IMR-90 (cell line): ENCODE measurements around the gene CRACR2B. TPM values are rescaled to one million over a fixed set of nuclear protein-coding genes. Genes with fewer than 3 reads are reported as not detected.

Experiments used
- ATAC-seq: fragments of 200-7000 bp; cut with Tn5 transposase; 2 replicates; pipeline ENCODE4 v1.9.1; 2020; ENCODE audit warnings: low read depth, mild to moderate bottlenecking, moderate library complexity
- BruUV-seq: library from RNA; stranded (reverse); fragments of 400-500 nt; replicated peaks from 2 replicates; lab custom pipeline; 2021; lab: Mats Ljungman, UMichigan
- CTCF ChIA-PET: fragments of 300-600 bp; formaldehyde crosslinking; extraction: SDS; loops from one replicate; lab custom pipeline; 2021; ENCODE audit warnings: antibody characterized with exemption; lab: Yijun Ruan, JAX
- POLR2A ChIA-PET: fragments of 300-600 bp; sonication (Branson Sonifier 250); formaldehyde crosslinking; loops from one replicate; lab custom pipeline; 2022; ENCODE audit warnings: antibody characterized with exemption; ENCODE audit not compliant: unreplicated experiment; lab: Charles Lee
- DNase-seq: peaks from one replicate; pipeline ENCODE4 v3.0.0; 2013
- H2AFZ ChIP-seq: replicated peaks from 2 replicates; pipeline ENCODE3; 2013; ENCODE audit warnings: low read length, mild to moderate bottlenecking; ENCODE audit not compliant: poor library complexity
- H2AK5ac ChIP-seq: 2 replicates; pipeline ENCODE4 v1.6.1; 2013; ENCODE audit warnings: low read depth, low read length, inconsistent platforms
- H2AK9ac ChIP-seq: replicated peaks from 2 replicates; pipeline ENCODE3; 2013; ENCODE audit warnings: mild to moderate bottlenecking, low read depth, low read length, moderate library complexity; ENCODE audit not compliant: poor library complexity
- H2BK120ac ChIP-seq: 2 replicates; pipeline ENCODE4 v1.6.1; 2013; ENCODE audit warnings: low read depth, low read length, inconsistent platforms
- H2BK15ac ChIP-seq: 3 replicates; pipeline ENCODE4 v1.6.1; 2013; ENCODE audit warnings: low read depth, low read length, inconsistent platforms
- H2BK20ac ChIP-seq: 2 replicates; pipeline ENCODE4 v1.6.1; 2013; ENCODE audit warnings: low read depth, mild to moderate bottlenecking, inconsistent platforms, low read length, moderate library complexity
- H2BK5ac ChIP-seq: 2 replicates; pipeline ENCODE4 v1.6.1; 2013; ENCODE audit warnings: mild to moderate bottlenecking, low read depth, low read length, inconsistent platforms; ENCODE audit not compliant: poor library complexity, severe bottlenecking
- H3K14ac ChIP-seq: replicated peaks from 2 replicates; pipeline ENCODE4 v1.6.1; 2013; ENCODE audit warnings: low read depth, low read length, inconsistent platforms
- H3K18ac ChIP-seq: 2 replicates; pipeline ENCODE4 v1.6.1; 2013; ENCODE audit warnings: low read depth, low read length, control low read depth
- H3K23ac ChIP-seq: 2 replicates; pipeline ENCODE4 v1.6.1; 2013; ENCODE audit warnings: low read depth, low read length, inconsistent platforms
- H3K27ac ChIP-seq: 2 replicates; pipeline ENCODE4 v1.5.1; 2013; ENCODE audit warnings: mild to moderate bottlenecking, control low read depth, low read length; ENCODE audit not compliant: insufficient read depth
- H3K27me3 ChIP-seq: 2 replicates; pipeline ENCODE4 v1.6.1; 2013; ENCODE audit warnings: low read length; ENCODE audit not compliant: control insufficient read depth, insufficient read depth
- H3K36me3 ChIP-seq: 2 replicates; pipeline ENCODE4 v1.6.1; 2013; ENCODE audit warnings: low read length, mixed read lengths; ENCODE audit not compliant: control insufficient read depth, insufficient read depth
- H3K4ac ChIP-seq: 2 replicates; pipeline ENCODE4 v1.6.1; 2013; ENCODE audit warnings: low read depth, low read length, inconsistent platforms
- H3K4me1 ChIP-seq: 2 replicates; pipeline ENCODE4 v1.6.1; 2013; ENCODE audit warnings: low read length, mixed read lengths; ENCODE audit not compliant: control insufficient read depth, insufficient read depth
- H3K4me2 ChIP-seq: 2 replicates; pipeline ENCODE4 v1.6.1; 2013; ENCODE audit warnings: low read depth, mild to moderate bottlenecking, control low read depth, low read length, moderate library complexity
- H3K4me3 ChIP-seq: 2 replicates; pipeline ENCODE4 v1.5.1; 2013; ENCODE audit warnings: low read depth, mild to moderate bottlenecking, control low read depth, low read length, moderate library complexity; ENCODE audit not compliant: insufficient read depth
- H3K56ac ChIP-seq: 2 replicates; pipeline ENCODE4 v1.6.1; 2013; ENCODE audit warnings: low read length, inconsistent platforms; ENCODE audit not compliant: insufficient read depth; ENCODE audit errors: extremely low read depth
- H3K79me1 ChIP-seq, 2 experiments: 2 replicates each; pipeline ENCODE4 v1.6.1; 2013; ENCODE audit warnings: low read length in 2 of 2, inconsistent platforms in 1 of 2, low read depth in 1 of 2
- H3K9ac ChIP-seq: 2 replicates; pipeline ENCODE4 v1.6.1; 2013; ENCODE audit warnings: low read depth, low read length, control low read depth
- H3K9me1 ChIP-seq: 2 replicates; pipeline ENCODE4 v1.6.1; 2013; ENCODE audit warnings: low read length, inconsistent platforms; ENCODE audit not compliant: insufficient read depth
- H3K9me3 ChIP-seq: 2 replicates; pipeline ENCODE4 v1.6.1; 2013; ENCODE audit warnings: low read length; ENCODE audit not compliant: control insufficient read depth, insufficient read depth
- H4K20me1 ChIP-seq: 2 replicates; pipeline ENCODE4 v1.6.1; 2013; ENCODE audit warnings: low read length, inconsistent platforms; ENCODE audit not compliant: insufficient read depth
- H4K5ac ChIP-seq: 2 replicates; pipeline ENCODE4 v1.6.1; 2013; ENCODE audit warnings: mild to moderate bottlenecking, low read depth, low read length, control low read depth
- H4K8ac ChIP-seq, 2 experiments: 2 replicates each; pipeline ENCODE4 v1.6.1; 2013; ENCODE audit warnings: low read depth in 2 of 2, low read length in 2 of 2, control low read depth in 1 of 2, inconsistent platforms in 1 of 2
- H4K91ac ChIP-seq: 2 replicates; pipeline ENCODE4 v1.6.1; 2013; ENCODE audit warnings: low read depth, low read length, inconsistent platforms; ENCODE audit not compliant: insufficient read depth
- MAZ ChIP-seq: IDR thresholded peaks from 2 replicates; pipeline ENCODE4 v1.6.1; 2012; ENCODE audit warnings: low read depth, mild to moderate bottlenecking, low read length, improper control_type of control experiment, moderate library complexity, borderline replicate concordance
- RAD21 ChIP-seq: IDR thresholded peaks from 2 replicates; pipeline ENCODE4 v1.6.1; 2012; ENCODE audit warnings: low read length, improper control_type of control experiment
- WGBS, 2 experiments: methylation state at CpG; one replicate each; pipeline versions ENCODE4 v1.1.5 to v1.1.7; 2013; ENCODE audit warnings: missing lambda C conversion rate in 2 of 2; ENCODE audit not compliant: insufficient read length in 1 of 2; ENCODE audit errors: extremely low coverage in 2 of 2; 5-methylcytosine and 5-hydroxymethylcytosine counted together
- dilution Hi-C: fragments of 300-500 bp; cut with HindIII; formaldehyde crosslinking; loops from one replicate; pipeline ENCODE4 v1.14.3; 2018; ENCODE audit warnings: low sequenced_read_pairs; ENCODE audit not compliant: unreplicated experiment
- in situ Hi-C: fragments of 300-500 bp; cut with MboI; formaldehyde crosslinking; loops from 3 replicates; pipeline ENCODE4 v1.14.3; 2019; ENCODE audit warnings: low sequenced_read_pairs, inconsistent platforms, mixed read lengths
- intact Hi-C: fragments of 100-400 bp; cut with micrococcal nuclease; formaldehyde crosslinking; loops from 2 replicates; pipeline ENCODE4 v1.10.0; 2022
- polyA plus RNA-seq, 3 experiments: library from polyadenylated mRNA; depleted of rRNA; stranded (reverse); fragments of >200 nt; gene quantifications; 2 replicates each; pipeline ENCODE4 v1.2.3, GENCODE V29; 2012; ENCODE audit warnings: low replicate concordance in 1 of 3
- total RNA-seq: library from RNA; depleted of rRNA; stranded (reverse); fragments of >200 nt; gene quantifications from 2 replicates; pipeline ENCODE4 v1.2.3, GENCODE V29; 2012
- TF ChIP-seq, protein P1 (sequence below): conservative IDR thresholded peaks from 2 replicates; pipeline ENCODE4 v1.5.1; 2012; ENCODE audit warnings: mild to moderate bottlenecking, low read depth, low read length, improper control_type of control experiment

CRACR2B gene
- total and polyA plus RNA-seq, 2 of the 4 experiments (the other 2 are of a cell fraction) = 0.54 to 2.5 TPM

DNA sequence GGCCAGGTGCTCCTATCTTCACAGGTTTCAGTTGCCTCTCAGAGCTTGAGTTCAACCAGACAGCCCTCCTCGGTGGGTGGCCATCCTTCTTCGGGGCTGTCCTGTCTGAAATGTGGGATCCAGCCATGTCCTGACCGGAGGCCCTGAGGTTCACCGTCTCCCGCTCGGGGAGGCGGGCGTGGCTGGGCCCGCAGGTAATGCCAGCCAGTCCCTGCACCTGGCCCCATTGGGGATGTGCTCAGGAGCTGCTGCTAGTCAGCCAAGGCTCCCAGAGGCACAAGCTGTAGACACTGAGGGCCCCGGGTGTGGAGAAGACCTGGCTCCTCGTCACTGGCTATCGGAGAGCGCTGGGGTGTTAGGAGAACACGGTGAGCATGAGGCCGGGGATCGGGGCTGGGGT is 47.5 kb downstream of the CRACR2B start:
- intact Hi-C loops (no loop called here), in situ Hi-C loops (no loop called here), dilution Hi-C loops (no loop called here)
- Histone ChIP-seq H2AK9ac (no peak overlapping the region), H2BK20ac (no peak overlapping the region), H2BK120ac (no peak overlapping the region), H3K9ac (no peak overlapping the region), H4K20me1 (peaks cover under 1% of the 10 kb centered on the region; the same call in 1 of the 2 replicates), H3K9me3 (no peaks in the 10 kb centered on the region), H2BK15ac (no peak overlapping the region), H4K8ac (no peak overlapping the region), H3K4me1 (no peaks in the 10 kb centered on the region; the same call in 1 of the 2 replicates), H2AFZ (no peak overlapping the region), H2BK5ac (no peak overlapping the region), H3K4me2 (no peak overlapping the region), H3K27me3 (no peaks in the 10 kb centered on the region), H3K27ac (no peak overlapping the region), H3K4me3 (no peak overlapping the region), H3K9me1 (no peaks in the 10 kb centered on the region; the same call in 1 of the 2 replicates), H3K56ac (no peak overlapping the region), H4K5ac (no peak overlapping the region), H2AK5ac (no peak overlapping the region), H3K23ac (no peak overlapping the region), H3K36me3 (peaks cover 7% of the 10 kb centered on the region), H3K14ac (no peak overlapping the region), H3K79me1 (no peaks in the 10 kb centered on the region), H3K4ac (no peak overlapping the region), H4K91ac (no peak overlapping the region), H3K18ac (no peak overlapping the region)
- BruUV-seq = no TSS peak
- WGBS, 2 experiments = 97% methylated on average over 10 of the region's 16 CpGs; no CpG with 5 or more reads in 1 of the 2 experiments
- TF ChIP-seq, protein P1, sequence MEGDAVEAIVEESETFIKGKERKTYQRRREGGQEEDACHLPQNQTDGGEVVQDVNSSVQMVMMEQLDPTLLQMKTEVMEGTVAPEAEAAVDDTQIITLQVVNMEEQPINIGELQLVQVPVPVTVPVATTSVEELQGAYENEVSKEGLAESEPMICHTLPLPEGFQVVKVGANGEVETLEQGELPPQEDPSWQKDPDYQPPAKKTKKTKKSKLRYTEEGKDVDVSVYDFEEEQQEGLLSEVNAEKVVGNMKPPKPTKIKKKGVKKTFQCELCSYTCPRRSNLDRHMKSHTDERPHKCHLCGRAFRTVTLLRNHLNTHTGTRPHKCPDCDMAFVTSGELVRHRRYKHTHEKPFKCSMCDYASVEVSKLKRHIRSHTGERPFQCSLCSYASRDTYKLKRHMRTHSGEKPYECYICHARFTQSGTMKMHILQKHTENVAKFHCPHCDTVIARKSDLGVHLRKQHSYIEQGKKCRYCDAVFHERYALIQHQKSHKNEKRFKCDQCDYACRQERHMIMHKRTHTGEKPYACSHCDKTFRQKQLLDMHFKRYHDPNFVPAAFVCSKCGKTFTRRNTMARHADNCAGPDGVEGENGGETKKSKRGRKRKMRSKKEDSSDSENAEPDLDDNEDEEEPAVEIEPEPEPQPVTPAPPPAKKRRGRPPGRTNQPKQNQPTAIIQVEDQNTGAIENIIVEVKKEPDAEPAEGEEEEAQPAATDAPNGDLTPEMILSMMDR = no peak
- TF ChIP-seq RAD21 = no peak
- TF ChIP-seq MAZ = no peak
- POLR2A ChIA-PET = no interaction called here
- ATAC-seq = no peak
- CTCF ChIA-PET = no interaction called here
- no peak for DNase-seq
